Activated T-cell treated with anti-CD3 and anti-CD28 coated beads for 48 hours (primary cell): Measurements from ENCODE around the gene ULK2.
"Not testable (repeated sequence)": the region's sequence is repeated elsewhere in the genome, so short reads cannot be mapped to it uniquely, and the experiment has no call there.

Experiments
- DNase-seq: peaks from one replicate; pipeline ENCODE4 v3.0.0-alpha.2; 2020; ENCODE audit warnings: low read depth

Gene ULK2

GRCh38 chr17:19766421-19767270 is 101.1 kb downstream of the ULK2 start:
- DNase-seq, result peak; percentile 78

- DNase-seq, result no peak
Measured at GRCh38 chr17:19766016-19766415, 101.7 kb downstream of the ULK2 start.

DNA sequence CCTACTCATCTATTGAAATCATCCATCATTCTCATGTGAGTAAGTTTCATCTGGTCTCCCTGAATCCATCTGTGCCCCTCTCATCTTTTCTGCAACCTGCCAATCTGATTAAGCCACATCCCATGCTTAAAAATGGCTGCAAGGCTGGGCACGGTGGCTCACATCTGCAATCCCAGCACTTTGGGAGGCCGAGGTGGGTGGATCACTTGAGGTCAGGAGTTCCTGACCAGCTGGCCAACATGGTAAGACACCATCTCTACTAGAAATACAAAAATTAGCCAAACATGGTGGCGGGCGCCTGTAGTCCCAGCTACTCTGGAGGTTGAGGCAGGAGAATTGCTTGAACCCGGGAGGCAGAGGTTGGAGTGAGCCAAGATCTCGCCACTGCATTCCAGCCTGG is 103.7 kb downstream of the ULK2 start:
- DNase-seq, result not testable (repeated sequence)

GRCh38 chr17:19763416-19763815 is 104.3 kb downstream of the ULK2 start:
- DNase-seq, result no peak

GRCh38 chr17:19762515-19762961 is 105.2 kb downstream of the ULK2 start:
- DNase-seq, result peak; percentile 49

GRCh38 chr17:19760746-19761145 is 107.0 kb downstream of the ULK2 start:
- DNase-seq, result no peak

DNA sequence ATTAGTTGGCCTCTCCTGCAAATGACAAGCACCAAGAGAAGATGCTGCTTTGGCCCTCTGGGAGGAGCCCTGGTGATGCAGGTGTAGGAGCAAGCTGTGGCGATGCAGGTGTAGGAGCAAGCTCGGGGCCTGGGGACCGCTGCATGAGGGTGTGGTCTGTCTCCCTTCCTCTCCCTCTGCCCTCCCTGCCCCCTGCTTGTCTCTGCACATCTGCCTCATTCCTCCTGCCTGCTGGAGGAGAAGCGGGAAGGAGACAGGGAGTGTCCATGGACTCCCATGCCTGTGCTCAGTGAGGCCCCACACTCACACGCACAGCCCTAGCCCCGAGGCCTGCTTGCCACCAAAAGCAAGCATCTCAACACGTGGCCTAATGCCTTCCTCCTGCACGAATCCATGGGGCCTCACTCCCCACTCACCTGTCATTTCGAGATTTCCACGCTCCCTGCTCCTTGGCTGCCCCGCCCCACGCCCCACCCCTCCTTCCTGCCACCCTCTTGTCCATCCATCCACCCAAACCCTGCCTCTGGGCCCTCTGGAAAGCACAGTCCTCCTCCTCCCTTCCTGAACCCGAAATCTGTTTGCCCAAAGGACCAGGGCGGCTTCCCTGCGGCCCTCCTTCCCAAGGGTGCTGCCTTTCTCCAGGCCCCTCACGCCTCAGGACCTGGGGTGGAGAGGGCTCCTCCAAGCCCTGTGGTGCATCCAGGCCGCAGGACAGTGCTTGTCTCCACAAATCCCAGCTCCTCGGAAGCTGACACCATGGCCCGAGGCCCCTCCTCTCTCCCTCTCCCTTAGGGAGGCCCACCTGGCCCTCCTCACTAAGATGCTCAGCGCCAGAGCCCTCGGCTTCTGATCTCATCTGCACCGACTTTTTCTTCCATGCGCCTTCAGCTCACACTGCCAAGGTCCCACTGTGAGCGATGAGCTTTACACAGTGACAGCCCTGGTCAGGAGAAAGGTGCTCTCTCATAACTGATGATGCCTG is 107.9 kb downstream of the ULK2 start:
- DNase-seq, result no peak

GRCh38 chr17:19757536-19758180 is 110.1 kb downstream of the ULK2 start:
- DNase-seq, result no peak

- DNase-seq, result no peak
Measured at GRCh38 chr17:19756546-19756945, 111.2 kb downstream of the ULK2 start.

- no peak for DNase-seq
Measured at GRCh38 chr17:19755821-19756510, 111.8 kb downstream of the ULK2 start.

- no peak for DNase-seq
Measured at GRCh38 chr17:19755392-19755791, 112.3 kb downstream of the ULK2 start.

- DNase-seq, result no peak
Measured at GRCh38 chr17:19753661-19754463, 113.9 kb downstream of the ULK2 start.

- no peak for DNase-seq
Measured at GRCh38 chr17:19753051-19753509, 114.7 kb downstream of the ULK2 start.

GRCh38 chr17:19752216-19753050 is 115.3 kb downstream of the ULK2 start:
- DNase-seq, result no peak

GRCh38 chr17:19750835-19751234 is 116.9 kb downstream of the ULK2 start:
- DNase-seq, result no peak

DNA sequence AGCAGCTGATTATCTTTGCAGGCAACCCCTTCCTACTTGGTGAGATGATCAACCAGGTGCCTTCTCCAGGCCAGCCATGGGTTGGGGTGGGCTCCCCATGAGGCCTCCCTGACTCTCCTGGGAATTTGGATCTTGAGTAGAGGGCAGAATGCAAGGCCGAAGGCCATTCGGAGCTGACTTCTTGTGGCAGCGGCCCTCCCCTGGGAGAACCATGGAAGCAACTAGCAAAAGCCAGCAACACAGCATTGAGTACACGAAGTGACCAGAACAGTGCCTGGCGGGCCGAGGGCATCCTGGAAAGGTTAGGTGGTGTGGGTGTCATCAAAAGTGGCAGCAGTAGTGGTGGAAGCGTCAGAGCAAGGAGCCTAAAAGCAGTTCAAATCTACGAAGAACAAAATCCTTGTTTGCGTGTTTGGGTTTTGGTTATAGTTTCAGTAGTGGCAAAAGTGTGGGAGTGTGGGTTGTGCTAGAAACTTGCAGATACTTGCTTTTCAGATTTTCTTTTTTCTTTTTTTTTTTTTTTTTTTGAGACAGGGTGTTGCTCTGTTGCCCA is 117.6 kb downstream of the ULK2 start:
- no peak for DNase-seq

DNA sequence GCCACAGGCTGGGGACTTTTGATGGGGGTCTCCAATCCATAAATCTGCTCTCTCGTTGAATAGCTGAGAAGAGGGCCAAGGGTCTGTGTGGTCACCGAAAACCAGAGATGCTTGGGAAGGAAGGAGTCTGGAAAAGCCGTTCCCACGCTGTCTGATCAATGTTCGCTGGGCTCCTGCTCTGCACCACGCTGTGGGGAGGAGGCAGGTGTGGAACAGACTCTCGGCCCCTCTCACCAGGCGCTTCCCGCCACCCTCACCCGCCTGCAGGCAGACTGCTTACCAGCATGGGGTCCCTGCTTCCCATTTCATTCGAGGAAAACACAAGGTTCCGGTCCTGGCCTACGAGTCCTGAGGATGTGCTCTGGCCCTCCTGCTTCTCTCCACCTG is 118.9 kb downstream of the ULK2 start:
- DNase-seq, result no peak

- DNase-seq, result no peak
Measured at GRCh38 chr17:19747829-19748806, 119.6 kb downstream of the ULK2 start, which contains the start of gene ALDH3A1. ALDH3A1 (minus strand) TSS chr17:19748298; CDS start chr17:19745129, 3,169 bp downstream.
